ENCODE results near the gene ARHGAP18.

The ARHGAP18 gene

DNA sequence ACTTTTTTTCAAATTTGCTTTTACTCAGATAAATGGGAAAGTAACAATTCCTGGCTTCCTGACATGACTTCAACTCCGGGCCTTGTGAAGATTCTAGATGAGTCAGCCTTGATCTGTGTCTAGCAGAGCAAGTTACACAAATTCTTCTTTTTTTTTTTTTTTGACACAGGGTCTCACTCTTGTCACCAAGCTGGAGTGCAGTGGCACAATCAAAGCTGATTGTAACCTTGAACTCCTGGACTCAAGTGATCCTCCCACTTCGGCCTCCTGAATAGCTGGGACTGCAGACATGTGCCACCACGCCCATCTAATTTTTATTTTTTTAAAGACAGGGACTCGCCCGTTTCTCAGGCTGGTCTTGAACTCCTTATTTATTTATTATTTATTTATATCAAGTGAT lies 7.3 kb upstream of the ARHGAP18 start:
- no peak for DNase-seq

DNA sequence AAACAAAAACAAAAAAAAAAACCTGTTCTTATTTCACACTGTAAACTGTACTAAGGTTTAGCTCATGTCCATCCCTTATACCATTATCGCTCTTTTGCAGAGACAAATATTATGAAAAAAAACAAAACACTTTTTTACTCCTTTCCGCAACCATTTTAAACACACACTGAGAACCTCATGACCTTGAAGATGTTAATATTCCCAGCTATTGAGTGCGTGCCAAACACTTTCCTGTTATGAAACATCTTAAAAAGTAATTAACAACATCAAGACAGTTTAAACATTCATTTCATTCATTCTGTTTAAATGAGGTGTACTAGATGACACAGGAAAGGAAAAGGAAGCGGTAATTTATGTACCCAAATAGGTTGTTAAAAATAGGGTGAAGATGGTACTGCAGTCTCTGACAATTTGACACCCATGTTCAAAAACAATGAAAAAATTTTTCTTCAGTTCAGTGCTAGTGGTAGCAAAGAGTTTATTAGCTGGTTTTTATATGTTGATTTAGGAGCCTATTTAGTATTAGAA lies 3.9 kb upstream of the ARHGAP18 start:
- no peak for DNase-seq

DNA sequence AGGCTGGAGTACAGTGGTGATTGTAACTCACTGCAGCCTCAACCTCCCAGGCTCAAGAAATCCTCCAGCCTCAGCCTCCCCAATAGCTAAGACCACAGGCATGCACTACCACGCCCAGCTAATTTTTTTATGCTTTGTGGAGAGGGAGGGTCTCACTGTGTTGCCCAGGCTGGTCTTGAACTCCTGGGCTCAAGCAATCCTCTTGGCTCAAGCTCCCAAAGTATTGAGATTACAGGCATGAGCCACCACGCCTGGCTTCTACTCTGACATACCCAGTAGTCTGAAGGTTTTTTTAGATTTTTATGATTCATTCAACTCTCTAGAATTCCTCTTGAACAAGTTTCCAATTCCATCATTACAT lies 1.3 kb upstream of the ARHGAP18 start:
- DNase-seq = no peak

DNA sequence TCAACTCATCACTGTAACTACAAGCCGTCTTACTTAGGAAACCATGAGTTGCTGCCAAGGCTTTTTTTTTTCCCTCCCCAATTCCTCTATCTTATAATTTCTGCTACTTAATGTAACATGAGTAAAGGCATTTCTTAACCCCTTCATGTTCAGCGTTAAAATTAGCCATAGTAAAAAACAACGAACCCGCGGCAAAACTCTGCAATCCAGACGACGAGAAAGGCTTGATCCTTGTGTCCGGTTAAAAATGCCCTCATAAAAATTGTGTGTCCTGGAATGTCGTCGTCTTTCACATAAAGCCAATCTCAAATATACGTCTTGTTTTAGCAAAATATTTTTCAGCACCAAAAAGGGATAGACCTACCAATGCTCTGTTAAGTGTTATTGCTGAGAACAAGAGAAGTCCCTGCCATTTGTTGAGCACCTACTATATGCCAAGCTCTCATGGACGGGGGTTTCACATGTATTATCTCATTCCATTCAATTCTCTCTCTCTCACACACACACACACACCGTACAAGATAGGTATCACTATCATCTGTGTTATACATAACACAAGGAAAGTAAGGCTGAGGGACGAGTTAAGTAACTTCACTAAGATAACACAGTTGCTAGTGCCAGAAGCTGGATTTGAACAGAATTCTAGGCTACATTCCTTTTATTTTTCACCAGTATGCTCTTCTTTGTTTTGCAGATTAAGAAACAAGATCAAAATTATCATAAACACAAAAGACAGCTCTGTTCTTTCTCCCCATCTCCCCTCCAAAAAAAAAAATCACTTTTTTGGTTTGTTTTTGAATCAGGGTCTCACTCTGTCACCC lies 683 bp upstream of the ARHGAP18 start:
- DNase-seq = no peak

DNA sequence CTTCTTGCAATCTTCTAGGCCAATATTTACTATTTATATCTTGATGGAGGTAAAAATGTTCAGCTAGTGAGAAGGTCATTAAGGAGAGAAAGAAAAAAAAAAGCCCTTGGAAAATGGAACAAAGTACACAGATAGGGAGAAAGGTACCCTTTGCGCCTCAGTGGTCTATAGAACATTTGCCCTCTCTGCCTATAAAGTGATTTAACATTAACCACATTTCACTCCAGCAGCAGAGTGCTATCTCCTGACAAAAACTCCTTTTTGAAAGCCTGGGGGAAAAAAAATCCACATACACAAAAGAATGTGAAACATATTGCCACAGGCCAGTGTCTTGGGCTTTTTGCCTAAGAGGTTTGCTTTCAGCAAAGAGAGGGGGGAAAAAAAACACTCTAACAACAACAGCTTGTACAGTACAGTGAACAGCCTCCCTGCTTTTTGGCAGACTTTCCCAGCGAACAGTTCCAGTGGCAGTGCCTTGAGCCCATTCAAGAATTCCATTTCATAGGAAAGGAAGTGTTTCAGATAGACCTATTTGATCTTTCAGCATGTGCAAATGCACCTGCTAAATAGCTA lies 695 bp downstream of the ARHGAP18 start:
- no peak for DNase-seq

DNA sequence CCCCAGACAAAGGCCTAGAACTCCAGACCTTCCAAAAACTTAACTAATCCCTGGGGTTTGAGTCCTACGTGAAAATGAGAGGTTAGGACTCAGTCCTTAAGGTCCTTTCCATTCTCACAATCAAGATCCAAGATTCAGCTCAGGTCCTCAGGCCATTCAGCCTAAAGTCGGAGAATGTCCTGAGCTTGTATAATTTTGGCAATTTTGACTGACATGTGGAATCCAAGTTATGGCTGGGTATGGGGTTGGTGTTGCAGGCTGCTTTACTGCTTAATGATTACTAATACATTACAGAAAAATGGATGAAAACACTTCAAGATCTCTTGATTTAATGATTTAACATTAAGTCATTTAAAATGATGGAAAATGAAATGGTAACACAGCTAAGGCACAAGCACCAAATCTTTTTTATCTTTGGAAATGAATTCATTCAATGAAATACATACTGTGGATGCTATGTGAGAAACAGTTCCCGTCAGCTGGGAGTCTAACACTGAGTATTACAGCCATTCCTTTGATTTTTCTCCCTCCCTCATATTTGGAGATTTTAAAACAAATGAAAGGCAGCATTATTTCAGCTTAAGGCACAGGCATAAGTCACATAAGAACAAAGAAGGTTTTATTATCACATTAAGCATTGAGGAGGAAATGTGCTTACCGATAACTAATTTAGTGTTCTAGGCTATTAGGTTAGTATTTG lies 1.3 kb downstream of the ARHGAP18 start:
- no peak for DNase-seq

DNA sequence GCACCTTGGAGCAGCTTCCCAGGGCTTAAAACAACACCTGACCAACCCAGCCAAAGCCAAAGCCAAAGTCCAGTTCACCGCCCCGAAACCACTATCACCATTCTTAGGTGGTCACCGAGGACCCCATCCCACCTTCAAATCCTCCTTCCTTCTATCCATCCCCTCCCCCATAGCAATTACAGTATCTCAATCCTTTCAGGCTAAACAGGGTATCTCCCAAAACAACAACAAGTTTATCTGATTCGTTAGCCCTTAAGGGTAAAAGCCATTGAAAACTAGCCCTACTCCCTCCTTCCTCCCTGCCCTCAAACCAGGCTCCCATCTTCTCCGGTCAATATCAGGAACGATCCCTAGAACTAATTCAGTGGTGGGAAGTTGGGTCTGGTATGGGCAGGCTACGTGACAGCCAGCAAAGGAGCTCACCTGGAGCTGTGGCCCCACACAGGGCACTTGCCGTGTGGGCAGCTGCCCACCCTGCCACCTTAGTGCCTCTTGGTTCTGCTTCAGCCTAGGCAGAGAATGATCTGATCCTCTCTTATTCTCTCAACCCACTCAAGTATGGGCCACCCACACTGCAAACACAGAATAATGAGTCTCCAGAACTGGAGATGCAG lies 2.0 kb downstream of the ARHGAP18 start:
- DNase-seq = no peak

DNA sequence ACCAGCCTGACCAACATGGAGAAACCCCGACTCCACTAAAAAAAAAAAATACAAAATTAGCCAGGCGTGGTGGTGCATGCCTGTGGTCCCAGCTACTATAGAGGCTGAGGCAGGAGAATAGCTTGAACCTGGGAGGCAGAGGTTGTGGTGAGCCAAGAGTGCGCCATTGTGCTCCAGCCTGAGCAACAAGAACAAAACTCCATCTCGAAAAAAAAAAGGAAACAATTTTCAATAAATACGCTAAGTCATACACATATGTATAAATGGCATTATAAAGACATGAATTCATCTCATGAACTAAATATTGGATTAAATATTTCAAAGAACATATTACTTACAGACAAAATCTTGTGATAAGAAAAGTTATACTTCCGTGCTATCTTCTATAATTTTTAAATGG lies 2.9 kb downstream of the ARHGAP18 start:
- no peak for DNase-seq

DNA sequence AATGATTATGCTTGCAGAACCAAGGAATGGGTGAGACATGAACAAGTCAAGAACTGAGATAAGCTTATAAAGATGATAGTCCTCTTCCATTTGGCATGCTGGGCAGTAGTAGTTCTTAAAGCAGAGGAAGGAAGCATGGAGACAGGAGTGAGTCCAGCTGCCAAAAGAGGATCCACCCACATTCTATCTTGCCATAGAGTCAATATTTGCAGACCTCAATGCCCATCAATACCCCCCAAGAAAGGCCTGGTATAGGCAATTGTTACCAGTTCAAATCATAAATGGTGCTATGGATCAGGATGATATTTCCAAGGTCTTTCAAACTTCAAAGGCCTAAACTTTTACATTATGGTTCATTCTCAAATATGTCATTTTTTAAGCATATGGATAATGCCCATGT lies 4.8 kb downstream of the ARHGAP18 start:
- no peak for DNase-seq

DNA sequence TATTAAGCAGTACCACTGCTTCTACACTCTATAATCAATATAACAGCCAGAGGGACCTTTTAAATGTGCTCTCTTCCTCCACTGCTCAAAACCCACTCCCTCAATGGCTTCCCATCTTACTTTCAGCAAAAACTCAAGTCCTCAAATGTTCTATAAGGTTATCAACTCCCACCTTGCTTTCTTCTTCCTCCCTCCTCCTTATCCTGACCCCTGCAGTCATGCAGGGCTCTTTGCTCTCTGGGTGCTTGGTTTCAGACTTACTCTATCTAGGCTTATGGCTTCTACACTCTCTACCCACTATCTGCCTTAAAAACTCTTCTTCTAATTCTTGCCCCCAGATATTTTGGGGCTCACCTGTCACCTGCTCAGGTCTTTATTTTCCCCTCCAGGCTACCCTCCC lies 5.3 kb downstream of the ARHGAP18 start:
- DNase-seq = no peak

DNA sequence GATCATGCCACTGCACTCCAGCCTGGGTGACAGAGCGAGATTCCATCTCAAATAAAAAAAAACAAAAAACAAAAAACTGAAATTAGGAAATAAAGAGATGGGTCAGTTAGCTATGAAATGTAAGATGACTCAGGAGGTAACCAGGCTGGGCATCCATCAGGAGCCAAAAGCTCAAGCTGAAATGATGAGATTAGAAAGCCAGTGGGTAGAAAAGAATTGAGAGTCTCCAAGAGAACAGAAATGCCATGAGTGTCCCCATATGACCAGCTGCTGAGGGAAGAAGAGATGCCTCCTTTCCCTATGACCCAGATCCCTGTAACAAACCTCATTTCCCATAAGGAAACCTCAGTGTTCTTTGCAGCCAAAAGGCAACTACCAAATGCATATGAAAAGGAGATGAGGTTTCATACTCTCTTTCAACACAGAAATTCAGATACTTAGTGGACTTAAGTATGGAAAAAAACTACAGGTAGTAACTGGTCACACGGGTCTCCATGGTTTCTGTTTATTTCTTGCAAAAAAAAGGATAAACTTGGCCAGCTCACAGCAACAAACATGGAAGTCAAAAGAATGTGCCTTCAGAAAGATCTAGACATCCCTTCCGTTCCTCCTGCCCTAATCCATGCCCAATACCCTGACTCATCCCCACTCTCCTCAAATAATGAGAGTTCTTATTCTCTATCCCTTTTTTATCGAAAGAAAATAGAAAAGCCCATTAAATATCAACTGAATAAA lies 8.1 kb downstream of the ARHGAP18 start:
- DNase-seq = no peak

DNA sequence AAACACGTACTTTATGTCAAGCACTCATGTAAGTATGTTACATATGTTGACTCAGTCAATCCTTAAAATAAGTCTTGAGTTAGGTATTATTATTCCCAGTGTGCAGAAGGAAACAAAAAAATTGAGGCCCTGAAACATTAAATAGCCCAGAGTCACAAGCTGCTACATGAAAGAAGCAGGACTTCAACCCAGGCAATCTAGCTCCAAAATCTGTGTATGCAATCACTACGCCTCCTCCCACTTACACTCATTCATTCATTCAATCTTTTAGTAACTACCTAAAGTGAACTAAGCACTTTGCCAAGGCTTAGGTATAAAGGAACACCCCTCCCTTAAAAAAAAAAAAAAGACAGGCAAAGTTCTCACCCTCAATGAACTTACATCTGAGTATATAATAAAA lies 9.3 kb downstream of the ARHGAP18 start:
- DNase-seq = no peak

DNA sequence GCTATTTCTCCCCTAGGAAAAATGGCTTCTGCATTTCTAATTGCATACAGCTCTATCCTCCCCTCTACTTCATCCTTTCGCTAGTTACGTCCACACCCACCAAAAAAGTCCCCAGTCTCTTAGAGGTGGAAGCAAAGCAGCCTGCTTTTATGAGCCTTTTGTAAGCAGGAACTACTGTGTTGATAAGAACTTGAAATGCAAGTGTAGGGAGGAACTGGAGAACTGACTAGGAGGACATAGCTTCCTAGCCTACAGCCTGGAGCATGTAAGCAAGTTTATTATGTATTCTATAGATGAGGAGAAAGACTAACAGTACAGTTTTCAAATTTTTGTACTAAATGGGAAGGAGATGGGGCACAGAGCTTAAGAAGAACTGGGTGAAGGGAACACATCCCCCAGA lies 10.3 kb downstream of the ARHGAP18 start:
- no peak for DNase-seq

DNA sequence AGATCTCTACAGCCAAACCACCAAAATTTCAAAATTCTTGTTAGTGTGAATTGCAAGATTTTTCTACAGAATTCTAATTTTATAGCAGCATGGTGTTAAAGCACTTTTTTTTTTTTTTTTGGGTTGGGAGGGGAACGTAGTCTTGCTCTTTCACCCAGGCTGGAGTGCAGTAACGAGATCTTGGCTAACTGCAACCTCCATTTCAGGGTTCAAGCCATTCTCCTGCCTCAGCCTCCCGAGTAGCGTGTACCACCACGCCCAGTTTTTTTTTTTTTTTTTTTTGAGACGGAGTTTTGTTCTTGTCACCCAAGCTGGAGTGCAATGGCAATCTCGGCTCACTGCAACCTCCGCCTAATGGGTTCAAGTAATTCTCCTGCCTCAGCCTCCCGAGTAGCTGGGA lies 11.5 kb downstream of the ARHGAP18 start:
- no peak for DNase-seq

DNA sequence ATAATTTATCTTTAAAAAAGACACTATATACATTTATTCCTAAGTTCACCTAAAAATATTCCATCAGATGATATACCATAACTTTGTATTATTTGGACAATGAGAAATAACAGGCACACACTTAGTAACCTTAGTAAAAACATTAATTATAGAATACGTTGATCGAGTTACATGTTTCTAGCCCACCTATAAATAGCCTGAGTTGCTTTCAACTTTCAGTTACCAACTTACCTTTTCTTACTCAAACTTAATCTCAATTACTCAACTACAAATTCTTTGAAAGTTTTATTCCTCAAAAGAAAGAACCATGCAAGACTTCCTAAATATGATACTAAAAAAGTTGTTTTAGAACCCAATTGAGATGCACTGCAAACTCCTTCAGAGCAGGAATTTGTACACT lies 12.2 kb downstream of the ARHGAP18 start:
- DNase-seq = no peak

DNA sequence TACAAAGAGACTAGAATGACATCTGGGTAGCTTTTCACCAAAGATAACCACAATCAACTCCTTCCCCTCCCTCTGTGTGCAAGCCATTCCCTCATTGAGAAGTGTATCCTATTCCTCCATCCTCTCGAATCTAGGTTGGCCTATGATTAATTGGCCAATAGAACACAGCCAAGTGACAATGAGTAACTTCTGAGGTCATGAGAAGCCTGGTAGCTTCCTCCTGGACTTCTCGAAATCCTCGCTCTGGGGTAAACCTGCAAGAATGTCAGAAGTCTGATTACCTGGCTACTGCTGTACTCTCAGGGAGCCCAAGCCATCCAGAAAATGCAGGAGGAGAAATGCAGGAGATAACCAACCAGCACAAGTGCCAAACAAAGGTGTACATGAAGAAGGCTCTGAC lies 13.1 kb downstream of the ARHGAP18 start:
- DNase-seq = no peak

DNA sequence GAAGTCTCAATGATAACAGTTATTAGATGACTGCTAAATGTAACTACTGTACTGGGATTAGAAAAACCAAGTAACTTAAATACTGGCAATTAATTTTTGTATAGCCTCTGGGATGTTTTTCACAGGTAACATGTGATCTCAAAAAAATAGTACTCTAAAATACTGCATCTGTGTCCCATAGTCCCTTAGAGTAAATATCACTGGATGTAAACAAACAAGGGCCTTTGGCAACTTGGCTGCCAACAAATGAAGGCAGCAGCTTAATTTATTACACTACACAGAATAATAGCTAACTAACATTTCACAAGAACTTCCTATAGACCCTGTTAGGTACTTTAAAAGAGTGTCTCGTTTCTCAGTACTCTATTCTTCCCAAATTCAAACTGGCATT lies 14.0 kb downstream of the ARHGAP18 start:
- no peak for DNase-seq

DNA sequence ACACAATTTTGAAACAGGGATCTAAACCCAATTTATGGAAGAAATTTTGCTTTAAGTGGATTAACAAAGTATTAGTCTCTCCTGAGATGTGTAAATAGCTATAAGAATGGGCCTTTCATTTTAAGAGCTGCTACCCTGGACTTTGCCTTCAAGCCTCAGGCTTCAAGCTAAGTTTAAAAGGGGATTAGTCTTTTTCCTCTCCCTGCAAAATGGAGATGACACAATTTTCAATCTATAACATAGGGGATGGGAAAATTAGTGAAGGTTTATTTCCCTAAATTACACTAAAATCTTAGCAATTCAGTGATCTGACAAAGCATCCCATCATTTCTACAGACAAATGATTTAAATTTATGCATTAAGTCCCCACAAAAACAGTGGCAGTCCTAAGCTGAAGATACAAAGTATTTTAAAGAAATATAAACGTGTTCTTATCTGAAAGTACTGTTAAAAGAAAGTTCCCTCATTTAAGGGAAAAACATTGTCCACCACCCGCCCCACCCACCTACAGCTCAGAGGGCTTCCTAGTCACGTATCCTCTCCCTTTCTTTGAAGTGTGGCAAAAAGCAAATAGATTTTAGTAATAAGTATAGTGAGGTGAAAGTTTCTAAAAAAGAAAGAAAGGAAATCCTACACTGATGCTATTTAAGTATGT lies 14.5 kb downstream of the ARHGAP18 start:
- DNase-seq = no peak

DNA sequence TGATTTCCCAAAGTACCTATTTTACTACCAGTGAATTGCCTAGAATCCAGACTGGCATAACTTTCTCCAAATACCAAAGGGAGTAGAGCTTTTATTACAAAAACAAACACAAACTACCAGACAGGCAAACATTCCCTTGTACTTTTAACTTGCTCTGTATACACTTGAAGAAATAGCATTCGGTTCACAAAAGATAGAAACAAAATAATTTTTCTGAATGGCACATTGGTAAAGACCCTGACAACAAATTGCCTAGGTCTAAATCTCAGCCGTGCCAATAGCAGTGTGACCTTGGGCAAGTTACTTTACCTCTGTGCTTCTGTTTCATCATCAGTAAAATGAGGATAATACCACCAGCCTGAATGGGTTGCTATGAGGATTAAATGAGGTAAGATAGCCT lies 15.9 kb downstream of the ARHGAP18 start:
- DNase-seq = no peak

DNA sequence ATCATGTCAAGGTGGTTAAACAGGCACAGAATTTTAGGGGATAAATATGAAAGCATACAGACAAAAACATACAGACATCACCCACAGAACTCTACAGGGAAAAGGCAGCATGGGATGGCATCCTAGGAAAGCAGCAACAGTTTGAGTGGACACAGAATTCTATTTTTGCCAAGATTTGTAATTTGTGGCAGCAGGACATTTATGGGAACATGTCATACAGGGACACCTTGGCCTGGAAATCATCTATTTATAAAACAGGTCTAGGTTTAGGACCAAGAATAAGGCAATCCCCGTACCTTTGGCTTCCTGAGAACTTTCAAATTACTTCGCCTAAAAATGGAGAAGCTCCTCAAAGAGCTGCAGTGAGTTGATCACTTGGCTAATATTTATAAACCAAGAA lies 17.5 kb downstream of the ARHGAP18 start:
- DNase-seq = no peak

DNA sequence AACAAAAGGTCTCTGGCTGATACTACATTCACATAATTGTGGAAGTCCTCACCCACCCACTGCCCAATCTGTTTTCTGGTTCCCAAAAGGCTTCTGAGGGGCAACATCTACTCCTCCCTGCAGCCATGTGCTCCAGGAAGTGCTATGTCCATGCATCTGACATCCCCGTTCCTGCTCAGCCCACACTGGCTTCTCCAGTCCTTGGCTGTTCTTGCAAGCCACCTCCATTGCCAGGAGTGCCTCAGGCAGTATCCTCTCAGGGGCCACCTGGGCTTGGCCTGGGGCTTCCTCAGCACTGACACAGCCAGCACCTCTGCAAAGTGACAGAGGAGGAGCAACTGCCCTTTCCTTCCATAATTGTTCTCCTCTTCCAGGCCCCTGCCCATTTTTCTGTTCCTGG lies 18.3 kb downstream of the ARHGAP18 start:
- DNase-seq = no peak

DNA sequence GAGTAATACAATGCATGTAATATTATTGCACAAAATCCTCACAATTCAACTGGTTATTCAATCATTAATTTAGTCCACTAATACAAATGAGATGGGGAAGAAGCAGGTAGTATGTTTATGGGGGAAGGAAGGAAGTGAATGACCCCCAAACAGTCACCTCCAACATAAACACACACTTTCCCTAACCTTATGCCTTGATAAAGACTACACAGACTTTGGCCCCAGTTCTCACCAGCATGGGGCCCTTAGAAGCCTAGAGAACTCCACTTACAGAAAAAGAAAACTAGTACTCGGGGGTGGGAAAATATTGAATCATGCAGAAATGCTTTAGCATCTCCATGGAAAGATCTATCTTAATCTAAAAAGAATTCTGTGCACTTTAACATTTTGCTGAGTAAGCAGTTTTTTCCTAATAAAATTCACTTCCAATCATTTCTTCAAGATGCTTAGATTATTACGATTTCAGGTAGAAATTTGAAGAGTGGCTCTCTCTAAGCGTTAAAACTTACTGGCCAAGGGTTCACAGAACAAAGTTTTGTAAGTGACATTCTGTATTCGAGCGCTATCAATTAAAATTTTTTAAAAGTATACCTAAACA lies 18.8 kb downstream of the ARHGAP18 start:
- no peak for DNase-seq

Measured in activated naive CD4-positive, alpha-beta T cell treated with Interleukin-2 at 50 U/mL for 16 hours (primary cell).